Hindlimb muscle (tissue), 1 donor: ENCODE results near the gene HTR4. TPM values are rescaled to one million over a fixed set of nuclear protein-coding genes. Genes with fewer than 3 reads are reported as not detected.
"Not testable (repeated sequence)": the region's sequence is repeated elsewhere in the genome, so short reads cannot be mapped to it uniquely, and the experiment has no call there.

Source experiments
- DNase-seq: peaks from one replicate; pipeline ENCODE4 v3.0.0-alpha.2; 2013
- polyA plus RNA-seq: library from polyadenylated mRNA; unstranded; fragments of 120-200 nt; gene quantifications from one replicate; pipeline ENCODE4 v1.2.1, GENCODE V29; 2013; ENCODE audit not compliant: insufficient read length

HTR4 gene, protein sequence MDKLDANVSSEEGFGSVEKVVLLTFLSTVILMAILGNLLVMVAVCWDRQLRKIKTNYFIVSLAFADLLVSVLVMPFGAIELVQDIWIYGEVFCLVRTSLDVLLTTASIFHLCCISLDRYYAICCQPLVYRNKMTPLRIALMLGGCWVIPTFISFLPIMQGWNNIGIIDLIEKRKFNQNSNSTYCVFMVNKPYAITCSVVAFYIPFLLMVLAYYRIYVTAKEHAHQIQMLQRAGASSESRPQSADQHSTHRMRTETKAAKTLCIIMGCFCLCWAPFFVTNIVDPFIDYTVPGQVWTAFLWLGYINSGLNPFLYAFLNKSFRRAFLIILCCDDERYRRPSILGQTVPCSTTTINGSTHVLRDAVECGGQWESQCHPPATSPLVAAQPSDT
- polyA plus RNA-seq: not detected

DNA sequence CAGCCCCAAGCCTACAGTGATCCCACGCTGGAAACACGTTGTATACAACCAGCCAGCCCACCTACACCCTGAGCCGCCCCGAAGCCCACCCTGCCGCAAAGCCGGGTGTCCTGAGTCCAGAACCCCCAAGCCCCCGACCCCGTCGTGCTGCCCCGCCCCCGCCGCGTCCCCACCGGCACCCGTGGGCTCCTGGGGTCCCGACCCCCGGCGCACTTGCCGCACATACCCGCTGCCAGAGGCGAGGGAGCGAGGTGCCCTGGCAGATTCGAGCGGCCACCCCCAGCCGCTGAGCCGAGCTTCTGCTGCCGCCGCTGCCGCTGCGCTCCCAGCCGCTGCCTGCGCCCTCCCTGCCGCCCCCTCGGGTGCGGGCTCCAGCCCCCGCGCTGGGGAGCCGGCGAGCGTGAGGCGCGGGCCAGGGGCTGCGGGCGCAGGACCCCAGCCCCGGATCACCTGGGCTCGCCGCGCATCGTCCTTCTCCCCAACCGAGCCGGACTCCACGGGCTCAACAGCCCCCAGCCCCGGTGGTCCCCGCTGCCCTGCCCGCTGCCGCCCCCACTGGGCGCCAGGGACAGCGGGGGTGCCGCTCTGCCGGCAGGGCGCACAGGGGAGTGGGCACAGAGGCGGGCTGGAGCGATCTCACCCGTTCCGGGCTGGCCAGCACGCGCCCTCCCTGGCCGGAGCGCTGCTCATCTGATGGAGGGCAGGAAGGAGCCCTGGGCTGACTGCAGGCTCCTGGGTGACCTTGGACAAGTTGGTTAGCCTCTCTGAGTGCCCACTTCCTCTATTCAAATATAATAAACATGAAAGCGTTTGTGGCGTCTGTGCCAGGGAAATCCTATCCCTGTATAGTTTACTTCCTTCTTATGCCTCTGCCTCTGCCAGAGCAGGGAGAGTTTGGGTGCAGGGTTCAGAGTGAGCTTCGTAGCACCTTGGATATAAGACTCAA is at the start of gene HTR4:
Gene HTR4, minus strand, starts transcription at position 692 of the 946 bp plus-strand sequence. CDS start 17,513 bp downstream, outside the sequence.
- no peak for DNase-seq

DNA sequence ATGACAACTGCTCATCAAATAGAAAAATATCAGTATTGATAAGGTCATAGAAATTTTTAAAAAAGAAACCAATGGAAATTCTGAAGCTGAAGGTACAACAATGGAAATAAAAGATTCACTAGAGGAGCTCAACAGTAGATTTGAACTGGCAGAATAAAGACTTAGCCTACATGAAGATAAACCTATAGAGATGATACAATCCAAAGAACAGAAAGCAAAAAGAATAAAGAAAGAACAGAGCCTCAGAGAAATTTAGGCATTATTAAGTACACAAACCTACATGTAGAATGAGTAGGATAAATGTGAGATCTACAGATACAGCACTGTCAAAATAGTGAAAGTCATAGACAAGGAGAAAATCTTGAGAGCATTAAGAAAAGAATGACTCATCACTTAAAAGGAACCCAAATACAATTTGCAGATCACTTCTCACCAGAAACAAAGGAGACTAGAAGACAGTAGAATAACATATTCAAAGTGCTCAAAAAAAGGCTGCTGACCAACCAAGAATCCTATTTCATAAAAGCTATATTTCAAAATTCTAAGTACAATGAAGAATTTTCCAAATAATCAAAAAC is 47.8 kb upstream of the HTR4 start:
- DNase-seq: no peak

DNA sequence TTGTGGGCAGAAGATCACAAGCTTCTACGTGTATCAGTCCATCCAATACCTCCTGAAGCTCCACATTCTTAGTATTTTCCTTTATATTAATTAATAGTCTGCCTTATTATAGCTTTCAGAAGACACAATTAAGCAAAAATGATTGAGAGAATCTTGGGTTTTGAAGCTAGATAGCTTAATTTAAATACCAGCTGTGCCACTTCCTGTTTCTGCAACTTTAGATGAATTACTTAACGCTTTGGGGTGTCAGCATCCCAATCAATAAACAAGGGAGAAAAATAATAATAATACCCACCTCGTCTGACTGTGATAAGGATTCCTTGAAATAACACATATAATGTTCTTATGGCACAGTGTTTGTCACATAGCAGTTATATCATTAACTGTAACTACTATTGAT is 44.7 kb upstream of the HTR4 start:
- no peak for DNase-seq

DNA sequence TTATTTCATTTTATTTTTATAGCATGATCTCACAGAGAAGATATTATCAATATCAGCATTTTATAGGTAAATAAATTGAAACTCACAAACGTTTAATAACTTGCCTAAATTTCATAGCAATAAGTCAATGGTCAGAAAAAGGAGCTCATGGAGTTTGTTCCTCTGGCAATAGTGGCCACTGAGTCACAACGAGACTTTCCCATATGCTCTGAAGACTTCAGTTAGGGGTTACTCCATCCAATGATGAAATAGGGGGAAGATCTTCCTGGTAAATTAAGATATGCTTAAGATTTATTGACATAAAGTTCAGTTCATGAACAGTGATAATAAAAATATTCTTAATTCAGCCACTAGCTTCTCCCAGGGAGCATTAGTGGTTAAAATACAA is 43.5 kb upstream of the HTR4 start:
- no peak for DNase-seq

DNA sequence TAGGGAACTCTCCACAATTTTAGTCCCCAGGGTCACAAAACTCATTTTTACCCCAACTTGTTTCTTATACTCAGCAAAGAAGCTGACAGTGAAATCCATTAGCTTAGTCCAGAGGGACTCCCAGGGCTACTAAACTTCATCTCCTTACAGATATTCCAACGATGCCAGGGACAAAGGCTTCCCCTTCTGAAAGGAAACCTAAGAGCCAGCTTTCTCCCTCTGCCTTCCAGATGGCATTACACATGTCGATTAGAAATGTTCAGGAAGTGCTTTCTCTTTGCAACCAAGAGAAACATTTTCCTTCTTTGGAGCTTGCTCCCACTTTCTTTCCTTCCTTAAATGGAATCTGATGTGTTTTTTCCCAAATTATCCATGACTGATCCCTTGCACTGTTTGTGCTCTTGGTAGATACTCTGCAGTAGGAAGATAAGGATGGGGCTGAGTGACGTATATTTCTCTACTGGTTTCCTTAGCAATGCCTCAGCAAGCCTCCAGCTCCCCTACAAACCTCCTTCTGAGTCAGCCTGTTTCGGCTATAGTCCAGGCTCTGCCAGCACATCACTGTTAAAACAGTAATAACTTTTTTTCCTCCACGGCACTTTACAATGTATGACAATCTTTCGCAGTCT is 43.0 kb upstream of the HTR4 start:
- no peak for DNase-seq

DNA sequence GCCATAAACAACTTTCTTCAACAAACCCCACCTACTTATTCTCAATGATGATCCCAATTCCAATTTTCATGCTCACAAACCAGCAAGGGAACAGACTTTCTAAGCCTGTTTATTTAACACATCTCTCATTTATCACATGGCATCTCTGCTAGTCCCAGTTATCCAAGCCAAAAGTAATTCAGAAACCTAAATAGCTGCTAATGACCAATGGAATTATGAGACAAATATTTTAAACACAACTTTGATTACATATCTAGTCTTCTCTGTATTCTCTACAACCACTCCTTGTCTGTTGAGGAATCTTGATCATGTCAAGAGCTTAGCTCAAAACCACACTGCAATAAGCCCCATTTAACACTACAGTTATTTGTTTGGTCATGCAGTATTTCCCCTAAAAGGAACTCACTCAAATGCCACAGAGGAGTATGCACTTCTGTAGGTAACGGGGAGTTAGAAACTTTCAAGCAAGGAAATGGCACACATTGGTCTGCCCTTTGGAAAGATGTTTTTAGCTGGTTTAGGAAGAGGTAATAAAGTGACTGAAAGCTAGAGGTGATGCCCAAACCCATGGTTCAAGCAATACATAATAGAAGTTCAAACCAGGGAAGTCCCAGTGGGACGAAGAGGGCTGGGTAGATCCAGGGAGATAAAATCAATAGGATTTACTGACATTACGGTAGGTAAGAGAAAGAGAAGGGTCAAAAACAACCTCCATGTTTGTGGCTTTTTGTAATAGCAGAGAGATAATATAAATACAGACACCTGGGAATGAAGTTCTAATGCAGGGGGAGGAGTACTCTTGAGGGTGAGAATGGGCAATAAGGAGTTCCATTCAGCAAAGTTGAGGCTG is 42.1 kb upstream of the HTR4 start:
- no peak for DNase-seq

DNA sequence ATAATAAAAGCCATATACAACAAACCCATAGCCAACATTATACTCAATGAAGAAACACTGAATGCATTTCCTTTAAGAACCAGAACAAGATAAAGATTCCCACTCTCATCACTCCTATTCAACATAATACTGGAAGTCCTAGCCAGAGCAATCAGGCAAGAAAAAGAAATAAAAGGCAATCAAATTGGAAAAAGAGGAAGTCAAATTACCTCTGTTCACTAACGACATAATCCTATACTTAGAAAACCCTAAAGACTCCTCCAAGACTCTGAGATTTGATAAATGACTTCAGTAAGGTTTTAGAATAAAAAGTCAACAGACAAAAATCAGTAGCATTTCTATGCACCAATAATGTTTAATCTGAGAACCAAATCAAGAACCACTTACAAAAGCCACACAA is 36.6 kb upstream of the HTR4 start:
- no peak for DNase-seq

DNA sequence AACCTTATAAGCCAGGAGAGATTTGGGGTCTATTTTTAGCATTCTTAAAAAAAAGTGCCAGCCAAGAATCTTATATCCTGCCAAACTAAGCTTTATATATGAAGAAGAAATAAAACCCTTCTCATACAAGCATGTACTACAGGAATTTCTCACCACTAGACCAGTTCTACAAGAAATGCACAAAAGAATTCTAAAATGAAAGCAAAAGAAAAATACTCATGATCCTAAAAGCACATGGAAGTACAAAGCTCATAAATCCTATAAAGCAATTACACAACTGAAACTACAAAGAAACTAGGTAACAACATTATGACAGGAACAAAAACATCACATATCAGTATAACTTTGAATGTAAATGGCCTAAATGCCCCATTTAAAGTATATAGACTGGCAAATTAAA is 34.5 kb upstream of the HTR4 start:
- no peak for DNase-seq

DNA sequence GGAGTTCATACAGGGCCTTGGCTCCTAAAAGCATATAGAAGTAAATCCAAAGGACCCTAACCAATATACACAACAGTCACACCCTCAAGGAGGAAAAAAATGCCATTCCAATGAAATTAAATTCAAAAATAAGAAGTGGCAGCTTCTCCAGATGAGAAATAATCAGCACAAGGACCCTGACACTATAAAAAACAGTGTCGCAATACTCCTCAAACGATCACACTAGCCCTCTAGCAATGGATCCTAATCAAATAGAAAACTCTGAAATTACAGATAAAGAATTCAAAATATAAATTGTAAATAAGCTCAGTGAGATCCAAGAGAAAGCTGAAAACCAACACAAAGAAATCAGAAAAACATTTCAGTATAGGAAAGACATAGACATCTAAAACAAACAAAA is 33.5 kb upstream of the HTR4 start:
- no peak for DNase-seq

DNA sequence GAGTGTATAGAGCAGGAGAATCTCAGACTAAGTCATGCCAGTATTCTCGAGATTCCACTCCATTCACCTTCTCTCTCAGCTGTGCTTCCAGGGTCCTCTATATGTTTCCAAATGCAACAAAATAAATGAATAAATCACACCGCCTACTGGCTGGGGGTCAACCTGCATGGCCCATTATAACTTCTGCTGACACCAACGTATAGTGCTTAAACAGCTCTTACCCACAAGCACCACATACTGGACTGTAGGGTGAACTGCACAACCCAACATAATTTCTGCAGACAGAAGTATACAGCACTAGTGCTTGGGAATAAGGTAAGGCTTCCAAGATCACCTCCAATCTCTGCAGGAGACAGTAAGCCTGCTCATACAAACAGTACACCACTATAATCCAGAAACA is 33.1 kb upstream of the HTR4 start:
- DNase-seq: no peak

DNA sequence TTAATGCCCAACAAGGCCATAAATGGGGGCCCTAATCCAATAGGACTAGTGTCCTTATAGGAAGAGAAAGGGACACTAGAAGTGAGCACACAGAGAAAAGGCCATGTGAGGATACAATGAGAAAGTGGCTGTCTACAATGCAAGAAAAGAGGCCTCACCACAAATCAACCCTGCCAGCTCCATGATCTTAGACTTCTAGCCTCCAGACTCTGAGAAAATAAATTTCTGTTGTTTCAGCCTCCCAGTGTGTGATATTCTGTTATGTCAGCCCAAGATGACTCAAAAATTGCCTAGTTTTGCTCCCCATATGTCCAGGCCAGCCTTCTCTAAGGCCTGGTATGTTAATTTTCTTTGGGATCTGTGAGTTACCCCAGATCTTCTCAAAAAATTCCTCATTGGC is 32.3 kb upstream of the HTR4 start:
- DNase-seq: no peak

DNA sequence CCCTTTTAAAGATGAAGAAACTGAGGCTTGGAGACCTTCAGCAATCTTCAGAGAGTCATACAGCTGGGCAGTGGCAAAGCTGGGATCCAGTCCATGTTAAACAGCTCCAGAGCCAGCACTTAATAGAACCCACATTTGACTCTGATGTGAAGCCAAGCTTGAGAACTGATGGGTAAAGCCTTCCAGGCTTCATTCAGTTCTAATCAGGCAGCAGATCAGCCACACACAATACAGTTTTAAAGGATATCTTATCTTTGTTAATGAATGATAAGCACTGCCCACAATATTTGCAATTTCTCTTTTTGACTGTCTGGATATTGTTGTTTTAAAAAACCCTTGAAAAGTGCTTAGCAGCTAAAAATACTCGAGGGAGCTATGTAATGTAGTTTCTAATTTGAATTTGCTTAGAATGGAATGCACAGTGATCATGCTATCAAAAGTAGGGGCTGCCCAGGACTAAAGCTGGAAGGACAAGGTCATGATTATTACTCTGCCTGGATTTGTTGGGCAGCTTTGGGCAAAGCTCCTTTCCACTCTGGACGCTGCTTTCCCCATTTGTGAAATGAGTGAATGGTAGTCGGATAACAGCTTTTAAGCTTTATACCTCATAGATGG is 31.3 kb upstream of the HTR4 start:
- DNase-seq: no peak

DNA sequence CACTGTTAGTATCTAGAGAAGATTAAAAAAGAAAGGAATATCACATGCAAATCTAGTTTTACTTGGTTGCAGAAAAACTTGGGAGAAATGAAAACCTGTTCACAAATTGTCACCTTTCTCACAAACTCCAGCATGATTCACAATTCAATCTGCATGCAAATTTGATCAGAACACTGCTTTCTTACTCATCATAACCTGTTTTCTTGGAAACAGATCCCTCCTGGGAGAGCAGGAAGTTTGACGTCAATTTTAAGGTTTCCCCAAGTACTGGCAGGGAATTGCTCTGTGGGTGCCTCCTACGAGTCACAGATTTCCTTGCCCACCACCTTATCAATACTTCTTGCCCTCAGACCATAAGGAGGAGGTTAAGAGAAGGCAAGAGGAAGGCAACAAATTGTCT is 30.2 kb upstream of the HTR4 start:
- DNase-seq: no peak

DNA sequence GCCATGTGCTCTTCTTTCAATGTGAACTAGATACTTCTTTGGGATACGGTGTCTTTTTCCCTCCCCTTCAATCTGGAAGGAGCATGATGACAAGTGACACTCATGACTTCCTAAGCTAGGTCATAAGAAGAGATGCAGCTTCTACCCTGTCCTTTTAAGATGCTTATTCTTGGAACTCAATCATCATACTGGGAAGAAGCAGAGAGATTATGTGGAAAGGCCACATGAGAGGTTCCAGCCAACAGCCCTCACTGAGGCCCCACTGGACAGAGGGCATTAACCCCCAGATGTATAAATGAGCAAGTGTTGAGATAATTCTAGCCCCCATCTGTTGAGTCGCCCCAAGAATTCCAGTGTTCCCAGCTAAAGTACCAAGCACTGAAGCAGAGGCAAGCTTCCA is 29.3 kb upstream of the HTR4 start:
- no peak for DNase-seq

DNA sequence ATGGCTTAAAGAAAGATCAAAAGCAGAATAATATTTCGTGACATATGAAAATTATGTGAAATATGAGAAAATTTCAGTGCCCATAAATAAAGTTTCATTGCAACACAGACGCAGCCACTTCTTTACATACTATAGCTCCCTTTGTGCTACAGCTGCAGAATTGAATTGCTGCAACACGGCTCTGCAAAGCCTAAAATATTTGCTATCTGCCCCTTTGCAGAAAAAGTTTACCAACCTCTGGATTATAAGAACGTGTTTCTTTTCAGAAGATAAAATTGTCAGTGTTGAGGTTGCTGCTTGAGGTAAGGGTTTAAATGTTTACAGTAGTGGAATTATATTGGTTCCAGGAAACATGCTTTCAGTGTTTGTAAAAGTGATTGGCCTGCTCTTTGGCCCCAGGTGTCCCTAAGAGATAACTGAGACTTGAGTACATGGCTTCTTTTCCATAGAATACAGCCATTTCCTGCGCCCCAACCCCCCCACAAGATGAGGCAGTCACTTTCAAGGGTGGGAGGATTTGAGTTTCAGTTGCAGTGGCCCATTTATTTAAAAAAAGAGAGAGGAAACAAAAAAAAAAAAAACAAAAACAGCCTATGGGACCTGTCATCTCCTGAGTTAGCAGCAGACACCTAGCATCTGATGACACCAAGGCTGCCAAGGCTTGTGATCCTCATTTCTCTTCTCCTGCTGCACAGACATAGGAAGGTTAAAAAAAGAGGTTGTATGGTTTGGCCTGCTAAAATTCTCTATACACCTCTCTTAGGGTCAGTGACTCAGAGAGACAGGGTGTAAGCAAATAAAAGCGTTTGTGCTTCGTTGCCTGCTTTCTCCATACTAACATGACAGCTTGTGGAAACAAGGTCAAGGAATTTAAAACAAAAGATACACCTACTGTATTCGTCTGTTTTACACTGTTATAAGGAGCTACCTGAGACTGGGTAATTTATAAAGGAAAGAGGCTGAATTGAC is 28.0 kb upstream of the HTR4 start:
- DNase-seq: no peak

DNA sequence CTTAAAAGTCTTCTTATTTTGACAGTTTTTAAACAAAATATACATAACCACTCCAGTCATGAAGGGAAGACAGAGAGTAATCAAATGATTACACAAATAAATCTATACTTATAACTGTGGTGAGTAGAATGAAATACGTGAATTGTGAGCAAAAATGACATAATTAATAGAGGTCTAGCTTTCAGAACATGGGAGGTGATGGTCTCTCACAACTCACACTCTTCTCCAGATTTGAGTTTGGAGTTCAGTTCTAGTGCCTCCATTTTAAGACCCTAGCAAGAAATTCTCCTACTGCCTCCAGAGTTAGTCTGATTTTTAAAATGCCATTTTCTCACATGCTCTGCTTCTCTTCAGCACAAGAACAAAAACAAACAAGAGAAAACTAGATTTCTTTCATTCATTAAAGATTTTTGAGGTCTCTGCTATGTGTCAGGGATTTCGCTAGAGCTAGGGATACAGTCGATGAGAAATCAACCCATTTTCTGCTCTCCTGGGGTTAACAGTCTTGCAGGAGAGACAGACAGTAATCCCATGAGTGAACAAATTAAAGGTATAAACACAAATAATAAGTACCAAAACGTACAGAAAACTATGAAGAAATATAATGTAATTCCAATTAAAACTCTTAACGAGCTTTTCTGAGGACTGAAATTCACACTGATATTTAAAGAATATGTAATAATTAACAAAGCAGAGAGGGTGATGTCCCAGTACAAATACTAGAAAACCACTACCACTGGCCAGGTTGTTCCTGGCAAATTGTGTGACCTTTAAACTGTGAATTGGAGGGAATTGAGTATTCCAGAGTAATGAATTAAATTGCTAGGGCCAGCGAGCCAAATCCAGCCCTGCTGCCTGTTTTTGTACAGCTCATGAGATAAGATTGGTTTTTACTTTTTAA is 27.1 kb upstream of the HTR4 start:
- DNase-seq: no peak

DNA sequence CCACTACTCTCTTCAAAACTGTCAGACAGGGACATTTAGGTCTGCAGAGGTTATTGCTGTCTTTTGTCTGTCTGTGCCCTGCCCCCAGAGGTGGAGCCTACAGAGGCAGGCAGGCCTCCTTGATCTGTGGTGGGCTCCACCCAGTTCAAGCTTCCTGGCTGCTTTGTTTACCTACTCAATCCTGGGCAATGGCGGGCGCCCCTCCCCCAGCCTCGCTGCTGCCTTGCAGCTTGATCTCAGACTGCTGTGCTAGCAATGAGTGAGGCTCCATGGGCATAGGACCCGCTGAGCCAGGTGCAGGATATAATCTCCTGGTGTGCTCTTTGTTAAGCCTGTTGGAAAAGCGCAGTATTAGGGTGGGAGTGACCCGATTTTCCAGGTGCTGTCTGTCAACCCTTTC is 19.4 kb upstream of the HTR4 start:
- DNase-seq: not testable (repeated sequence)

DNA sequence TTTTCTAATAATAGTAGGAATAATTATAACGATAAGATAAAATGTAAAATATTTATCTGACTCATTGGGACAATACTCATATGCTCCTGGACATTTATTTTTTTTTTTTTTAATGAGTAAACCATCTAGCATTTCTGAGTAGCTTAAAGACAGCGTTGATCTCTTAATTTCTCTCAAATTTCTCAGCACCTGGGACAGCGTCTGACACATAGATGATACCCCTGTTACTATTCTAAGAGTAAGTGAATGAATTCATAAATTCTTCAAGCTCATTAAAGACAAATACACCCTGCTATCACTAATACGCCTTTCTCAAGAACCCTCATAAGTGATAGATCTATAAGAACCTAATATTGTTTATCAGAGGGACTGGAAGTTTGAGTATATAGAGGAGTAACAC is 12.0 kb upstream of the HTR4 start:
- no peak for DNase-seq

DNA sequence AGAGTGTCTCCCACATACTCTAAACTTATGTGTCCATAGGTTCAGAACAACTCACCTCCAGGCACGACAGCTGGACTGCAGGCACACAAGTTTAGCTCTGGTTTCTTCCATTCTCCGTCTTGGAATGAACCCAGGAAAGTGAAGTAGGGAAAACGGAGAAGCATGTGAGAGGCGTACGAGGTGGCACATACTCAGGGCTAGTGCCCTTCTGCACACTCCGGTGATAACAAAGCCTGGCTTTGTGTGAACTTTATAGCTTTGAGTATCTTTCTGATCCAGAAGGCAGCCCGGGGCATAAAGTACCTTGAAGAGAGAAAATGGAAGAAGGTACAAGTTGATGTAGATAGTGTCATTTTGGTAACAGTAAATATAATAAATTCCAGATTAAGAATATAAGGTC is 11.1 kb upstream of the HTR4 start:
- no peak for DNase-seq
